GM19099 (cell line): ENCODE measurements around the gene HS3ST1.

Experiments used
- POLR2A ChIP-seq: IDR thresholded peaks from 3 replicates; pipeline ENCODE4 v1.6.1; 2011; ENCODE audit warnings: low read depth; ENCODE audit not compliant: insufficient read length; ENCODE audit errors: extremely low read depth

Gene HS3ST1

DNA sequence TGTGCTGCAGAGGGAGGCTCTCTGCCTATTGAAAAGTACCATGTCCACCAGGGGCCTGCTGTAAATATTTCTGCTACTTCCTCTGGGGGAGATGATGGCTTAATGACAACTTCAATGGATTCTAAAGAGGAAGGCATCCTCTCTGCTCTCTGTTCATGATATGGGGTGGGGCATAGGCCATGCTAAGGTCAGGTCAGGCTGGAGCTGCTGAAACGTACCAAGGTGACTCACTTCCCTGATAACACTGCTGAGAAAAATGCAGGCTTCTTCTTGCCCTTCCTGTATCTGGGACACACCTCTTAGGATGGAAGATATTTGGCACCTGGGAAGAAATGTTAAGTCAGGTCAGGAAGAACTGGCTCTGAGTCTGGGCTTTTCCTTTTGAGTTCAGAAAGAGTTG, 31.5 kb downstream of the HS3ST1 start:
- no peak for TF ChIP-seq POLR2A

DNA sequence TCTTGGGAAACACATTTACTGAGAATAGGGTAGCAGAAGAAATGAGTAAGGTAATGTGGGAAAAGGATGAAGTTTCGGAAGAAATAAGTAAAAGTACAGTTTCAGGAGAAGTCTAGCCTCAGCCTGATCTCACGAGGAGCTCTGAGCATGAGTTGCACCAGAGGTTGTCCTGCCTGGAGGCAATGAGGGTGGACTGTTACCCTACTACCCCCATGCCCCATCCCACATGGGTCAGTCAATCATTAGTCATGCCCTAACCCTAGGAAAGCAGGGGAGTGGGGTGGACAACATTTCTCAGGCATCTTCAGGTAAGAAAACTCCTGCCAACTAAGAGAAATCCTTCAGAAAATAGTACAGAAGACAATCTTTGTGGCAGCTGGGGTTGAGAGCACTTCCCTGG, 35.1 kb downstream of the HS3ST1 start:
- TF ChIP-seq POLR2A = no peak

DNA sequence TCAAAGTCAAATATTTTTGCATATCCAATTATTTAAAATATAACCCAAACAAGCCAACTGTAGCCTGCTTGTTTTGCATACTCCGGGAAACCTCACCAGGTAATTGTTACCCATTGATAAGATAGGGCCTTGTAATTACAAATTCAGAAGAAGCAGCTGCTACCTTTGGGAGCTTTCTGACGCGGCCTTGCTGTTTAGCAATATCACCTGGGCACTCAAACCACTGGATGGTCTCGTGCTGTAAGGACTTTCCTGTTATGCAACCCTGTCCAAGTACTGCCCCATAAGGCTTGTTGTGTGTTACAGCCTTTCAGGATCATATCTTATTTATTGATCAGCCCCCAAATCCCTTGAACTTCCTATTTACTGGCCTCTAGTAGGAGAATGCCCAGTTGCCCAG, 52.1 kb downstream of the HS3ST1 start:
- no peak for TF ChIP-seq POLR2A

DNA sequence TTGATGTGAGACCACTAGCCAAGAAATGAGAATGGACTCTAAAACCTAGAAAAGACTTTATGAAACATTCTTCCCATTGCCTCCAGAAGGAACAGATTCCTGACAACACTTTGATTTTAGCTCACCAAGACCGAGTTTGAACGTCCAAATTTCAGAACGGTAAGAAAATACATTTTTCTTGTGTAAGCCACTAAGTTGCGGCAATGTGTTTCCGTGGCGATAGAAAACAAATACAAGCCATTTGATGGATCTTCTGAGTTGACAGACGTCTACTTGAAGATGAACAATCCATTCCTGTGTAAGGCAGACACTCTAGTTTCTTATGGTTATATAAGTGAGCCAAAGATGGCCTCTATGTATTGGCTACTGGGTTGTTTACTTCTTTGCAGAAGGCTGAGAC, 52.5 kb downstream of the HS3ST1 start:
- TF ChIP-seq POLR2A = no peak

DNA sequence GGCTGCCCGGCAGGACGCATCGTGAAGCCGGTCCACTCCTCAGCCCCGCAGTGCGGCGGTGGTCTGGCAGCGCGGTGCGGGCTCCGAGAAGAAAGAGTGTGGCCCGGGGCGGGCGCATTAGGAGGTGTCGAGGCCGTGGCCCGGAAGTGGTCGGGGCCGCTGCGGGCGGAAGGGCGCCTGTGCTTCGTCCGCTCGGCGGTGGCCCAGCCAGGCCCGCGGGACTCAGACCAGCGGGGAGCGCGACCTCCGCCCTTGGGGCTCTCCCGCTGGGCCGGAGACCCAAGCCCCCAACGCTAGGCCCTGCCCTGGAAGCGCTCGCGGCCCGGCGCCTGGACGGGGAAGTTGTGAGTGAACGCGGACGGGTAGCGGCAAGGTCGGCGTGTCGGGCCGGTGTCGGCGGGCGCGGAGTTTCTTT, 60.0 kb downstream of the HS3ST1 start:
- no peak for TF ChIP-seq POLR2A

DNA sequence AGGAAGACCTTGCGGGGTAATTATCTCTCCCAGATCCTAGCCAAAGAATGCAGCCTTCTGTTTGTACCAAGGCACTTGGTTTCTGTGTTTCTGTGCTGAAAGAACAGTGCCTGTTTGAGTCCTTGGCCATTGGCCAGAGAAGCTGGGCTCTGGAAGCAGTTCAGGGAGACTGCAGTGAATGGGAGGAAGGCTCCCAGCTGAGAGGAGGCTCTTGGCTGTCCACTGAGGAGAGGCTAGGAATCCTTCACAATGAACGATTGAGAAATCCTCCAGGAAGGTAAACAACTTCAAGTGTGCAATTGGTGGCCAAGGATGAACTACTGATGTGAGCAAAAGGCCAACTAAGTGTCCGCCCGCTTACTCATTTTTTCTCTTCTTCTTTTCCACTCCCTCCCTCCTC, 61.3 kb downstream of the HS3ST1 start:
- TF ChIP-seq POLR2A = no peak

DNA sequence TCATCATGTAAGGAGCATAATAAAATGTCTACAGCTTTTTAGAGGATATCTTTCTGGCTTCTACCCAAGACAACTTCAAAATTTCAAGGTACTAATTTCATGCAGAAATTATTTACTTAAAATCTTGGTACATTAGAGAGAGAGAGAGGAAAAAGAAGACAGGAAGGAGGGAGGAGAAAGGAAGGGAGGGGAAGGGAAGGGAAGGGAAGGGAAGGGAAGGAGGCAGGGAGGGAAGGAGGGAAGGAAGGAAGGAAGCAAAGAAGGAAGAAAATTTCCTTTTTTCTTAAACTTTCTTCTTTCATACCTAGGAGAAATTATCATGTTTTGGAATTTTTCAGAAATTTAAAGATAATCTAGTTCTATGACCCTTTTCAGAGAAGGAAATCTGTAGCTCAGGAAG, 61.8 kb downstream of the HS3ST1 start:
- TF ChIP-seq POLR2A = no peak

DNA sequence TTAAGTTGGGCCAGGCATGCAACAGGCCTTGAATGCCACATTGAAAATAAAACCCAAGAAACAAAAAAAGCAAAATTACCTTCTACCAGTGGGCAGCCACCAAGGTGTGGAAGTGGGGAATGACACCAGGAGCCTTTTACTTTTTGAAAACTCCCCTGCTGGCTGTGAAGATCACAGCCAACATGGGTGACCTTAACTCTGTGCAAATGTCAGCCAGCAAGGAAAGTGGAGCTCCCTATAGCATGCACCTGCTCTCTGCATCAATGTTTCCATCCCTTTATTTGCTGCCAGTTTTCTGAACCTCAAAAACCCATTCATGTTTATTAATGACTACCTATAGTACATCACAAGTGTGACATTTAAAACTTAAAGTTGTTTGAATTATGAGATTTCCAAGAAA, 63.7 kb downstream of the HS3ST1 start:
- no peak for TF ChIP-seq POLR2A

DNA sequence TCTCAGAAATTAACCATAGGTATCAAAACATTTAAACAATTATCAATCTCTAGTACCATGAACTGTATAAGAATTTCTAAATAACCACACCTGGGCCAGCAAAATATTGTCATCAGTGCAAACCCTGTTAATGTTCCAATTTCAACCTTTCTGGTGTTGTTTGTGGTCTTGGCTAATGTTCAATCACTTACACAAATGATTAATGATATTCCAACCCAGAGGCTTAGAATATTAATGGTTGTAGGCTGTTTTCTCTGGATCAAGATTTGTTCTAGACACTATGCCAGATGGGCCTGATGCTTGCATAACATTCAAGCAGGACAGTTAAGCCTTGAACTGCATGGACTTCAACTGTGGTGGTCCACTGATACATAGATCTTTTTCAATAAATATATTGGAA, 69.1 kb downstream of the HS3ST1 start:
- TF ChIP-seq POLR2A = no peak

DNA sequence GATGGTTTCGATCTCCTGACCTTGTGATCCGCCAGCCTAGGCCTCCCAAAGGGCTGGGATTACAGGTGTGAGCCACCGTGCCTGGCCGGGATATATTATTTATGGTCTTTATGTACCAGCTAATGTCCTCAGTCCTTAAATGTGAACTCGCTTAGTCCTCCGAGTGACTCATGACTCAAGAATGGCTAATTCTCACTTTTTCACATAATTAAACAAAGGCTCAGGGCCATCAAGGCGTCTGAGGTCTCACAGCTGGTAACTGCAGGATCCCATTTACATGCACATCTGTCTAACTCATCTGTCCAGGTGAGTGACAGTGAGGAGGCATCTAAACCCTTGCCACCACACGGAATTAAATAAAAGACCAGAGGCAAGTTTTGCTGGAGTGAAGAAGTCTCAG, 73.5 kb downstream of the HS3ST1 start:
- TF ChIP-seq POLR2A = no peak

DNA sequence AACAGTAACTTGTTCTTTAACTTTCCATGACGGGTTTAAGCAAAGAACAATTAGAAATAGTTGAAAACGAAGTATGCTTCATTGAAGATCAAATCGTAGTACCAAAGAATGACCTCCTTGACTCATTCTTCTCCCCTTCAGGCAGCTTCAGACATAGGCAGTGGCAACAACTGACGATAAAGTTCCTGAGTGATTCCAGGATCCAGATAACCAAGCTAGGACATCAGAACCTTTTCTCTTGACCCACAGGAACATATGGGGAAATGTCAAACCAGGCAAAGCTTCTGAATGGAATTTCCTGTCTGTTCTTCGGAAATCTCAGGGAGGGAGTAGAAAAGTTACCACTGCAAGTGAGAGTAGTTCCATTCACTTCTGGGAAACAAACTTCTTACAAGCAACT, 74.2 kb downstream of the HS3ST1 start:
- TF ChIP-seq POLR2A = no peak

DNA sequence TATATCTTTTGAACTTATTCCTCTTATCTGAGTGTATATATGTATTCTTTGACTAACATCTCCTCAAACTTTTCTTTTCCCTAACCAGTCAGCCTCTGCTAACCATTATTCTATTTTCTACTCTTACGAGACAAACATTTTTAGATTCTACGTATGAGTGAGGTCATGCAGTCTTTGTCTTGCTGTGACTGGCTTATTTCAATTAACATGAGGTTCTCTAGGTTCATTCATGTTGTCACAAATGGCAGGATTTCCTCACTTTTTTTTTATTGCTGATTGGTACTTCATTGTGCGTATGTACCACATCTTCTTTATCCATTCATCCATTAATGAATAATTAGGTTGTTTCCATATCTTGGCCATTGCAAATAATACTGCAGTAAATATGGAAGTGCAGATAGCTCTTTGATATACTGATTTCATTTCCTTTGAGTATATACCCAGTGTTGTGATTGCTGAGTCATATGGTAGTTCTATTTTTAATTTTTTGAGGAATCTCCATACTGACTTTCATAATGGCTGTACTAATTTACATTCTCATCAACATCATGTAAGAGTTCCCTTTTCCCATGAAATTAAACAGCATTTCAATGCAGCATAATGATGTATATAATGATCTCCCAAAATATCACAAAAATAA, 80.1 kb downstream of the HS3ST1 start:
- no peak for TF ChIP-seq POLR2A

DNA sequence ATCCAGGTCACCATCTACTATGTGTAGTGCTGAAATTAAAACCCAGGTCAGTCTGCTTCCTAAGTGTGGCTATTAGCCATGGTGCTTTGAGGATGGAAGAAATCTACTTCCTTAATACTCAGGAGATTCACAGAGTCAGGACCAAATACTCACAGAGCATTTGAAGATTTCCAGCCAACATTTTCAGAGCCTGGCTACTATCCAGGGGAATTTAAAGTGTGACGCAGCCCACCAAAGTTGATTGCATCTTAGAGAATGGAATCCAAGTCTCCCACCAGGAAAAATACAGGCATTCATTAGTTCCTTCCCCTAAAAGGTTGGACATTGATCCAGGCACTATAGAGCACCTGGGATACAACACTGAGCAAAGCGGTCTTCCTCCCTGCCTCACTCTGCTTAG, 83.8 kb downstream of the HS3ST1 start:
- TF ChIP-seq POLR2A = no peak

DNA sequence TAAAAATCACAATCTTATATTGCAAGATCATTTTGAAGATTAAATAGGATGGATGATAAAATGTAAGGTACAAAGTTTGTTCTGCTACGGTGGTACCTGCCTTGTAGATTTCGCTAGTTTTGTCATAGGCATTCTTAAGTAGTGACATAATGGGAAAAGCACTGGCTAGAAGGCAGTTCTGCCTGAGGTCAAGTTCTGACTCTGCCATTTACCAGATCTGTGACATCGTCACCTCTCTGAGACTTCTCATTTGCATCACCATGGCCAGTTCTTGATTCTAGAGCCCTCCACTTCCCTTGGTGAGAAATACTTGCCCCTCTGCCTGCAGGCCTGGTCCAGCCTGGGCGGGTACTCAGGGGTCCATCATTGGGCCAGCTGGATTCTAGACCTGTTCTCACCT, 85.2 kb downstream of the HS3ST1 start:
- no peak for TF ChIP-seq POLR2A
